ENCODE data around the gene FOLR3.
"Not testable (repeated sequence)": the region's sequence is repeated elsewhere in the genome, so short reads cannot be mapped to it uniquely, and the experiment has no call there.

The FOLR3 gene

DNA sequence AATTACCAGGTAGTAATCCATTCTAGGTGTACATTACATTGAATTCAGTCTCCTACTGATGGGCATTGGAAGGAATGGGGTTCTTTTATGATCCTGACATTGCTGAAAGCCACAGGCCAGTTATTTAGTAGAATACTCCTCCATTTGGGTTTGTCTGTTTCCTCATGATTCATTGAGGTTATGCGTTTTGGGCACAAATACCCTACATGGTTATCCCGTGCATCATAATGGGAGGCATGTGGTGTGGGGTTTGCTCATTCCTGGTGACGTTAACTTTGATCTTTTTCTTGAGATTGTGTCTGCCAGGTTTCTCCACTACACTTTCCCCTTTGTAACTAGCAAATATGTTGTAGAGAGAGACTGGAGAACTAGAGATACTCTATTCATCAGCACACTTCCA is 5.5 kb downstream of the FOLR3 start:
- Histone ChIP-seq H3K9me3 (no peaks in the 10 kb centered on the region), H3K36me3 (peaks cover 55% of the 10 kb centered on the region), H3K27me3 (no peaks in the 10 kb centered on the region), H3K4me1 (ENCODE audit: control insufficient read depth in 1 of 2, insufficient read depth in 1 of 2, low read depth in 1 of 2, low read length in 1 of 2) (peaks cover 75 to 82% of the 10 kb centered on the region in 2 experiments), H3K27ac (peak overlapping the region; percentile 96), H3K4me3 (ENCODE audit: low read depth in 1 of 2, low read length in 1 of 2) (peak overlapping the region in 1 of 2 experiments; percentile 1)
- no peak for TF ChIP-seq CTCF (IDR thresholded peaks at IDR 0.05)

DNA sequence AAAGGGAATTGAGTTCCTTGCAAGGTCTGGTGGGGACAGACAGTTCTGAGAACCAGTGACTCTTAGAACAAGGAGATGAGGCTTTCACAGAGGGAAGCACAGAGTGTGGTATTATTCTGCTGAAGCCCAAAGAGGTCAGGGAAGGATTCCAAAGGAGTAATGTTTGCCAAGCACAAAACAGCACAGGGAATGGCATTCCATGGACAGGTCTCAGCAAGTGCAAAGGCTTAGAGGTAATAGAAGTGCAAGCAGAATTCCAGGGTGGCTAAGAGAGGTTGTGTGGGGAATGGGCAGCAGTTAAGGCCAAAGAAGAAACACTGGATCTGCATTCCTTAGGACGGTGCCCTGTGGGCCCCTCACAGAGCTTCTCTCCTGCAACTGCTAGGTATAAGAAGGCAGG is 6.6 kb downstream of the FOLR3 start:
- Histone ChIP-seq H3K4me1 (ENCODE audit: control insufficient read depth in 1 of 2, insufficient read depth in 1 of 2, low read depth in 1 of 2, low read length in 1 of 2) (peaks cover 65 to 71% of the 10 kb centered on the region in 2 experiments), H3K36me3 (peaks cover 49% of the 10 kb centered on the region), H3K27ac (peak overlapping the region; percentile 96)
- not testable (repeated sequence) for H3K9me3 ChIP-seq; H3K4me3 ChIP-seq (ENCODE audit: low read depth in 1 of 2, low read length in 1 of 2); H3K27me3 ChIP-seq

DNA sequence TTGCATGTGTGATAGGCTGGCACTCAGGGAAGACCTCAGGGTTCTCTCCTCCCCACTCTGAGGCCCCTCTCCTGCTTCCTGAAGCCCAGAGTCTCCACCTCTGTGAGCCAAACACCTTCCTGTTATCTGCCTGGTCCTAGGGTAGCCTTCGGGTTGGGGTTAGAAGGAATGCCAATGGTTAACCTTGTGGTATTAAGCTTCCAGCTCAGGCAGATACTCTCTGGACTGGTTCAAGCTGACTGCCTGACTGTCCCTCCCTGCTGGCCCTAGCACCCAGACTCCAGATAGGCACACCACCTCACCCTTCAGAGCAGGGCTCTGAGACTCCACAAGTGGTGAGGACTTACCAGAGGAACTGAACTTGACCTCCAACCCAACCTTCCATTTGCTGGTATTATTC is 7.0 kb downstream of the FOLR3 start:
- not testable (repeated sequence) for H3K4me3 ChIP-seq (ENCODE audit: low read depth in 1 of 2, low read length in 1 of 2); H3K27me3 ChIP-seq; H3K9me3 ChIP-seq
- Histone ChIP-seq H3K36me3 (peaks cover 47% of the 10 kb centered on the region), H3K4me1 (ENCODE audit: control insufficient read depth in 1 of 2, insufficient read depth in 1 of 2, low read depth in 1 of 2, low read length in 1 of 2) (peaks cover 60 to 67% of the 10 kb centered on the region in 2 experiments), H3K27ac (peak overlapping the region; percentile 96)

DNA sequence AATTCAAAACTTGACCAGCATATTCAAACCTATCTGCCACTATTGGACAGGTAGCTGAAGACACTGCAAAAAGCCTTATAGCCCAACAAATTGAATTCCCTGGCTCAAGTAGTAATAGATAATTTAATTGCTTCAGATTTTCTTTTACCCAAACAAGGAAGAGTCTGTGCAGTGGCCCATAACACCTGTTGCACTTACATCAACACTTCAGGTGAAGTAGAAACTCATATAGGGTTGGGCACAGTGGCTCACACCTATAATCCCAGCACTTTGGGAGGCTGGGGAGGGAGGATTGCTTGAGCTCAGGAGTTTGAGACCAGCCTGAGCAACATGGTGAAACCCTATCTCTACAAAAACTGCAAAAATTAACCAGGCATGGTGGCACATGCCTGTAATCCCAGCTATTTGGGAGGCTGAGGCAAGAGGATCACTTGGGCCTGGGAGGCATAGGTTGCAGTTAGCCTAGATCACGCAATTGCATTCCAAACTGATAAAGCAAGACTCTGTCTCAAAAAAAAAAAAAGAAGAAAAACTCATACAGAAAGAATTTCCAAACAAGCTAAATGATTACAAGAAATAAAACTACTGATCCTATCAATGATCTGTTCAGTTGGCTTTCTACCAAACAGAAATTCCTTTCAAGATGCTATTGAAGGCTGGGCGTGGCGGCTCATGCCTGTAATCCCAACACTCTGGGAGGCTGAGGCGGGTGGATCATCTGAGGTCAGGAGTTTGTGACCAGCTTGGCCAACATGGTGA is 9.5 kb downstream of the FOLR3 start:
- H3K4me1 ChIP-seq (ENCODE audit: control insufficient read depth in 1 of 2, insufficient read depth in 1 of 2, low read depth in 1 of 2, low read length in 1 of 2) = peaks cover 36 to 42% of the 10 kb centered on the region in 2 experiments
- no peaks in the 10 kb centered on the region for H3K9me3 ChIP-seq
- H3K4me3 ChIP-seq (ENCODE audit: low read depth in 1 of 2, low read length in 1 of 2) = no peak overlapping the region
- H3K27me3 ChIP-seq = no peaks in the 10 kb centered on the region
- no peak for TF ChIP-seq CTCF (IDR thresholded peaks at IDR 0.05)
- peaks cover 22% of the 10 kb centered on the region for H3K36me3 ChIP-seq
- no peak overlapping the region for H3K27ac ChIP-seq

DNA sequence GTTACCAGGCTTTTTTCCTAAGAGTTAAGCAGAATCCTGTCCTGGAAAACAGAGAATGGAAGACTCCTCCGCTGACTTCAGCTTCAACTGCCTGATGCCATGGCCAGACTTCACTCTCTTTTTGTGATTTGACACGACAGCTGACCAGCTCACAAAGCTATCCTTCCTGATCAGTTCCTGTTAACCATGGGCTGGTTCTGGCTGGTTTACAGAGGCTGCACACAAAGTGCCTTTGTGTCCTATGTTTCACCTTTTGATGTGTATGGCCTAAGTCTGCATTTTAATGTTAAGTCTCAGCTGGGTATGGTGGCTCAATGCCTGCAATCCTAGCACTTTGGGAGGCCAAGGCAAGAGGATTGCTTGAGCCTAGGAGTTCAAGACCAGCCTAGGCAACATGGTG is 11.1 kb downstream of the FOLR3 start:
- H3K4me3 ChIP-seq (ENCODE audit: low read depth in 1 of 2, low read length in 1 of 2) = no peak overlapping the region
- no peak for TF ChIP-seq CTCF (IDR thresholded peaks at IDR 0.05)
- H3K4me1 ChIP-seq (ENCODE audit: control insufficient read depth in 1 of 2, insufficient read depth in 1 of 2, low read depth in 1 of 2, low read length in 1 of 2) = peaks cover 22 to 26% of the 10 kb centered on the region in 2 experiments
- H3K36me3 ChIP-seq = peaks cover 6% of the 10 kb centered on the region
- no peak overlapping the region for H3K27ac ChIP-seq
- no peaks in the 10 kb centered on the region for H3K9me3 ChIP-seq
- H3K27me3 ChIP-seq = no peaks in the 10 kb centered on the region

DNA sequence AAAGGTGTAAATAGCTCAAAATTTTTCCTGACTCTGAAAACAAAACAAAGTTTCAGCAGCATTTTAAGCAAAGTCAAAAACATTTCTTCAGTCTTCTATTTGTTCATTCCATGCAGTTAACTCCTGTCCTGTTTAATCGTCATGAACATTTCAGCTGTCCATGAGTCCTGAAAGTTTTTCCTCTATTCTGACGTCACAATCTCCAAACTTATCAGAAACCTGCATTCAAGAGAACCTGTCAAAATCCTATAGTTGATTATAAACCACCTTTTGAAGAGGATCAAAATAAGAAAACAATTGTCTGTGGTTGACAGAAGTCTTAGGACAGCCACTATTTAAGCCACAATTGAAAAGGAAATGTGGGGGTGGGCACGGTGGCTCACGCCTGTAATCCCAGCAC is 15.4 kb downstream of the FOLR3 start:
- H3K36me3 ChIP-seq = no peaks in the 10 kb centered on the region
- H3K4me3 ChIP-seq (ENCODE audit: low read depth in 1 of 2, low read length in 1 of 2) = no peak overlapping the region
- no peaks in the 10 kb centered on the region for H3K9me3 ChIP-seq
- TF ChIP-seq CTCF (IDR thresholded peaks at IDR 0.05) = no peak
- no peaks in the 10 kb centered on the region for H3K4me1 ChIP-seq (ENCODE audit: control insufficient read depth in 1 of 2, insufficient read depth in 1 of 2, low read depth in 1 of 2, low read length in 1 of 2)
- no peaks in the 10 kb centered on the region for H3K27me3 ChIP-seq
- no peak overlapping the region for H3K27ac ChIP-seq

GRCh38 chr11:72153874-72154273 is 18.3 kb downstream of the FOLR3 start:
- H3K4me3 ChIP-seq (ENCODE audit: low read depth in 1 of 2, low read length in 1 of 2); H3K9me3 ChIP-seq; H3K36me3 ChIP-seq; H3K27ac ChIP-seq; H3K4me1 ChIP-seq (ENCODE audit: control insufficient read depth in 1 of 2, insufficient read depth in 1 of 2, low read depth in 1 of 2, low read length in 1 of 2); H3K27me3 ChIP-seq: not testable (repeated sequence)

Measured in neutrophil (primary cell).